Gastroesophageal sphincter (tissue), 3 donors: ENCODE results near the gene DSN1.

Source experiments
- POLR2A ChIP-seq, 2 donors: fragments of 450-650 bp; IDR thresholded peaks; one replicate each; pipeline ENCODE4 v1.6.1; 2017; ENCODE audit warnings: antibody characterized with exemption in 2 of 2, mild to moderate bottlenecking in 2 of 2, moderate library complexity in 1 of 2
- TF ChIP-seq, protein P1 (sequence below), 4 experiments: fragments of 200-600 bp in 2 of 4; fragments of 450-650 bp in 2 of 4; sonication (generic) in 1 of 4; IDR thresholded peaks; one replicate each; pipeline ENCODE4 v1.5.1; 2017 to 2019; ENCODE audit warnings: antibody characterized with exemption in 4 of 4, mild to moderate bottlenecking in 2 of 4, moderate library complexity in 2 of 4

DNA sequence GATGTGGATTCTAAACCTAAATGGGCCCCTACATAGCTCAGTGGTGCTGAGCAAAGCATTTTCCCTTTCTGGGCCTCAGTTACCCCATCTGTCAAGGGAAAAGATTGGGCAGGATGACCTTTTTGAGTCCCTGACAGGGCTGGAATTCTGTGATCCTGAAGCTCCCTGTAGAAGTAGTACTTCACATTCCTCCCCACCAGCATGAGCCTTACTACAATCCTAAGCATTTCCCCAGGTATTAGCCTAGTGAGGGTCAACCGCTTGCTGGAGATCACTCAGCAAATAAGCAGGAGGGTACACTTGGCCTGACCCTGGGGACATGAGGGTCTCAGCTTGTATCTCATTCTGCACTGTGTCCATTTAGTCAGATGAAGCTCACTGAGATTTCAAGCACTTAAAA lies 41.1 kb downstream of the DSN1 start:
- TF ChIP-seq, protein P1, sequence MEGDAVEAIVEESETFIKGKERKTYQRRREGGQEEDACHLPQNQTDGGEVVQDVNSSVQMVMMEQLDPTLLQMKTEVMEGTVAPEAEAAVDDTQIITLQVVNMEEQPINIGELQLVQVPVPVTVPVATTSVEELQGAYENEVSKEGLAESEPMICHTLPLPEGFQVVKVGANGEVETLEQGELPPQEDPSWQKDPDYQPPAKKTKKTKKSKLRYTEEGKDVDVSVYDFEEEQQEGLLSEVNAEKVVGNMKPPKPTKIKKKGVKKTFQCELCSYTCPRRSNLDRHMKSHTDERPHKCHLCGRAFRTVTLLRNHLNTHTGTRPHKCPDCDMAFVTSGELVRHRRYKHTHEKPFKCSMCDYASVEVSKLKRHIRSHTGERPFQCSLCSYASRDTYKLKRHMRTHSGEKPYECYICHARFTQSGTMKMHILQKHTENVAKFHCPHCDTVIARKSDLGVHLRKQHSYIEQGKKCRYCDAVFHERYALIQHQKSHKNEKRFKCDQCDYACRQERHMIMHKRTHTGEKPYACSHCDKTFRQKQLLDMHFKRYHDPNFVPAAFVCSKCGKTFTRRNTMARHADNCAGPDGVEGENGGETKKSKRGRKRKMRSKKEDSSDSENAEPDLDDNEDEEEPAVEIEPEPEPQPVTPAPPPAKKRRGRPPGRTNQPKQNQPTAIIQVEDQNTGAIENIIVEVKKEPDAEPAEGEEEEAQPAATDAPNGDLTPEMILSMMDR (IDR thresholded peaks at IDR 0.05): no peak
- no peak for TF ChIP-seq POLR2A (IDR thresholded peaks at IDR 0.05)
